Measurements from ENCODE around the gene SYTL1.

DNA sequence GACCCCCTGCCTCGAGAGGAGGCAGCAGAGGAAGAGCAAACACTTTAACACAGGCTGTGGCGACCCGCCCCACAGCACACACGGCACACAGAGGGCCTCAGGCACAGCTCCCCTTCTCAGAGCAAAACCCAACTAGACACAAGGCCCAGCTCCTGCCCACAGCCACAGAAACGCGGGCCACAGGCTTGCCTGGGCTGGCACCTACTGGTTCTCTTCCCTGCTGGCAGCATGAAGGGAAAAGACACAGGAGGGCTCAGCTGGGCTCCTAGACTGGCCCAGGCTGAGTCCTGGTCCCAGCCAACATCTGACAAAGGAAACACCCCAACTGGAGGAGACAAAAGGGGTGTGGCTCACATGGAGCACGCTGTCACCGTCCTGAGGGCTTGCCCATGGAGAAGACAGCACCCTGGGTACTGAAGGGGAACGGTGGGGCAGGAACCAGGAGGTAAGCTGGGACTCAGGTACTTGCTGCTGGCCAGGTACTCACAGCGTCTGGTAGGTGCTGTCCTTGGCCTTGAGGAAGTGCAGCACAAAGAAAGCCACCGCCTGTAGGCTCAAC lies 37.8 kb downstream of the SYTL1 start:
- TF ChIP-seq, protein P1, sequence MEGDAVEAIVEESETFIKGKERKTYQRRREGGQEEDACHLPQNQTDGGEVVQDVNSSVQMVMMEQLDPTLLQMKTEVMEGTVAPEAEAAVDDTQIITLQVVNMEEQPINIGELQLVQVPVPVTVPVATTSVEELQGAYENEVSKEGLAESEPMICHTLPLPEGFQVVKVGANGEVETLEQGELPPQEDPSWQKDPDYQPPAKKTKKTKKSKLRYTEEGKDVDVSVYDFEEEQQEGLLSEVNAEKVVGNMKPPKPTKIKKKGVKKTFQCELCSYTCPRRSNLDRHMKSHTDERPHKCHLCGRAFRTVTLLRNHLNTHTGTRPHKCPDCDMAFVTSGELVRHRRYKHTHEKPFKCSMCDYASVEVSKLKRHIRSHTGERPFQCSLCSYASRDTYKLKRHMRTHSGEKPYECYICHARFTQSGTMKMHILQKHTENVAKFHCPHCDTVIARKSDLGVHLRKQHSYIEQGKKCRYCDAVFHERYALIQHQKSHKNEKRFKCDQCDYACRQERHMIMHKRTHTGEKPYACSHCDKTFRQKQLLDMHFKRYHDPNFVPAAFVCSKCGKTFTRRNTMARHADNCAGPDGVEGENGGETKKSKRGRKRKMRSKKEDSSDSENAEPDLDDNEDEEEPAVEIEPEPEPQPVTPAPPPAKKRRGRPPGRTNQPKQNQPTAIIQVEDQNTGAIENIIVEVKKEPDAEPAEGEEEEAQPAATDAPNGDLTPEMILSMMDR (IDR thresholded peaks at IDR 0.05 in 2 of 3, conservative IDR thresholded peaks at IDR 0.05 in 1 of 3; ENCODE audit: borderline replicate concordance in 1 of 3, insufficient read depth in 1 of 3, low read depth in 2 of 3, low read length in 2 of 3) = no peak
- no peak for TF ChIP-seq POLR2A (IDR thresholded peaks at IDR 0.05; ENCODE audit: borderline replicate concordance, extremely low read depth, insufficient read depth, insufficient read length)
